T-helper 9 cell (primary cell): Measurements from ENCODE around the gene KIF3C.
"Not testable (repeated sequence)": the region's sequence is repeated elsewhere in the genome, so short reads cannot be mapped to it uniquely, and the experiment has no call there.

Experiments used
- DNase-seq: peaks from one replicate; pipeline ENCODE4 v3.0.0-alpha.2; 2020

Gene KIF3C

GRCh38 chr2:25915411-25915810 is 66.9 kb downstream of the KIF3C start:
- not testable (repeated sequence) for DNase-seq

GRCh38 chr2:25913696-25913973 is 68.7 kb downstream of the KIF3C start:
- not testable (repeated sequence) for DNase-seq

DNA sequence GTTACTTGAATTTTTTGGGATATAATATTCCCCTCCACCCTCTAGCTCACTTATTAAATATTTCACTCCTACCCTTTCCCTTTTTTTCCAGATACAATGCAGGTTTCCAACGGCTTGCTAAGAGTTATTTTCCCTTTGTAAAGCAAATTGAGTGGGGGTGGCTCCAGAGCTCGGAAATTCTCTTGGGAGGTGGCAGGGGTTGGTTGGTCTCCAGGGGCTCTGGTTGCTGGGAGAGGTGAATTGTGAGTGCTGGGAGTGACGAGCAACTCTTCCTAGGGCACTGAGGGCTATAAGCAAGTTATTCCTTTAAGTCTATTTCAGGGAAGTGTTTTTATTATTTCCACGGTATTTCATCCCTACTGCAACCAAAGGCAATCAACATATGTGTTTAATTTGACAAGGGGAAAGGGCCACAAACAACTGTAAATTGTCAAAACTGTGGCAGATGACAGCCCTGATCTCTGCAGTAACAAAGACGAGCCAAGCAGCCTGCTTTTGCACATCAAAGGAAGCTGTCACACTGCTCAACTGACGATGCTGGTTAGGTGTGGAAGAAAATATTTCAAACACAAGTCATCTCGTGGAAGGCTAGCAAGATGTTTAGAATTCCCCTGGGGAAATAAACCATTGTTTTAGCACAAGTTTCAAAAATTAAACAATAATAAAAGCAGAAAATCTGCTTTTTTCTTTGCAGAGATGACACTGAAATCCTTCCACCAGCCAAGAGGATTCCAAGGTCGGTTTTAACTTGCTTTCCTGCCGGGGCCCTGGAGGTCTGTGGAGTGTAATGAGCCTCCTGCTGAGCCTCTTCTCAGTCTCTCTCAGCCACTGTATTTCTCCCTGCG is 69.2 kb downstream of the KIF3C start:
- DNase-seq = no peak

DNA sequence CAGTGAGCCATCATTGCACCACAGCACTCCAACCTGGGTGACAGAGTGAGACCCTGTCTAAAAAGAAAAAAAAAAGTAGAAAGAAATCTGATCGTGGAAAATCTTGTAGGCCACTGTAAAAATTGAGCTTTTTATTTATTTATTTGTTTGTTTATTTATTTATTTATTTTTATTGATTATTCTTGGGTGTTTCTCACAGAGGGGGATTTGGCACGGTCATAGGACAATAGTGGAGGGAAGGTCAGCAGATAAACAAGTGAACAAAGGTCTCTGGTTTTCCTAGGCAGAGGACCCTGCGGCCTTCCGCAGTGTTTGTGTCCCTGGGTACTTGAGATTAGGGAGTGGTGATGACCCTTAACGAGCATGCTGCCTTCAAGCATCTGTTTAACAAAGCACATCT is 72.7 kb downstream of the KIF3C start:
- not testable (repeated sequence) for DNase-seq

DNA sequence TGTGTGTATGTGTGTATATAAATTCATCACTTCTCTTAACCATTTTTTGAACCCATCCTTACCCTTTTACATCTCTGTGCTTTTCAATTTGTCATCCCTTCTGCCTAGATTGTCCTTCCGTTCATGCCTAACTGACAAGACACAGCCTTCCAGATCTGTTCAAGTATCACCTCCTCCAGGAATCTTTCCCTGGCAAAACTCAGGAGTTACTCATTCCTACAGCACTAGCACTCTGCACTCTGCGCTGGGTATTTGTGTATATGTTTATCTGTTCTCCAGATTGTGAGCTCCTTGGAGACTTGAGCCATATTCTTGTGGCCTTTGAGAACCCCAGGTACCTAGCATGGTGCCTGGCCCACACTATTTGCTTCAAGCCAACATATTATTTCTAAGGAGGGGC is 77.2 kb downstream of the KIF3C start:
- DNase-seq = no peak

- no peak for DNase-seq
Observed at GRCh38 chr2:25903216-25903776, 79.0 kb downstream of the KIF3C start.

- no peak for DNase-seq
Observed at GRCh38 chr2:25899404-25899970, 82.8 kb downstream of the KIF3C start.

DNA sequence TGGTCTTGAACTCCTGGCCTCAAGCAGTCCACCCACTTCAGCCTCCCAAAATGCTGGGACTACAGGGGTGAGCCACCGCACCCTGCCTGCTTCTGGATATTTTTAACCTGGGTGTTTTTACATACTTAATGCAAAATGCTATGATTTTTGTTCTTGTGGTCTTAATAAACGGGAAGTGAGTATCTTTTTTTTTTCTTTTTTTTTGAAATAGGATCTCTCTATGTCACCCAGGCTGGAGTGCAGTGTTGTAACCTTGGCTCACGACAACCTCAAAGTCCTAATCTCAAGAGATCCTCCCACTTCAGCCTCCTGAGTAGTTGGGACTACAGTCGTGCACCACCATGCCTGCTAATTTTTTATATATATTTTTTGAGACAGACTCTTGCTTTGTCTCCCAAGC is 84.8 kb downstream of the KIF3C start:
- no peak for DNase-seq

GRCh38 chr2:25896308-25896707 is 86.0 kb downstream of the KIF3C start:
- DNase-seq = not testable (repeated sequence)

DNA sequence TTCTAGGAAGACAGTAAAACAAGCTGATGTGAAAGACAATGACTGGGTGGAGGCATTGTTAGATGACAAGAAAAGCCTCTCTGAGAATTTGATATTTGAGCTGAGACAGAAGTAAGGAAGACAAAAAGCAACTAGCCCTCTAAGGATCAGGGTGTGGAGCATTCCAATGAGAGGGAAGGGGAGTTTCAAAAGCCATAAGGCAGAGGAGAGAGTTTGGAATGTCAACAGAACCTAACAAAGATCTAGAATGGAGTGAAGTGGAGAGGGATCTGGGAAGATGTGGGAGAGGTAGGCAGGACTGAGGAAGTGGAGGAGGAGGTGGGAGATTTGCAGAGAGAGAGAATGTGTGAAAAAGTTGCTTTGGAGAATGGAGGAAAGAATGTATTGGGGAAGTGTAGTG is 86.7 kb downstream of the KIF3C start:
- DNase-seq = no peak

GRCh38 chr2:25895018-25895417 is 87.3 kb downstream of the KIF3C start:
- no peak for DNase-seq

- DNase-seq = no peak
Observed at GRCh38 chr2:25894135-25894830, 88.0 kb downstream of the KIF3C start.

DNA sequence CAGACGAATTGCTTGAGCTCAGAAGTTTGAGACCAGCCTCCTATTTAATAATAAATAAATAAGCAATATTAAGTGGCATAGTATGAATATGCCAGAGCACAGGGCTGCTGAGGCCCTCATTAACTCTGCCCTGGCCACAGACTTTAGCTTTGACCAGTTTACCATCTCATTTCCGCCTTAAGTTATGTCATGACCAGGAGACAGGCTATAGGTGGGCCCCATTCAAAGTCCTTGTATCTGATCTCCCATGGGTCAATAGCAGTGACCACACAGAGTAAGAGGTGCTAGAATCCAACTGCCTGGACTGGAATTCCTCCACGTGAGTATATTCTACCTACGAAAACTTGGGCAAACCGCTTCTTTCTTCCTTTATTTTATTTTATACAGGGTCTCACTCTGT is 90.6 kb downstream of the KIF3C start:
- DNase-seq = no peak

- no peak for DNase-seq
Observed at GRCh38 chr2:25887624-25888242, 94.6 kb downstream of the KIF3C start.

- DNase-seq = no peak
Observed at GRCh38 chr2:25885933-25886332, 96.4 kb downstream of the KIF3C start.

DNA sequence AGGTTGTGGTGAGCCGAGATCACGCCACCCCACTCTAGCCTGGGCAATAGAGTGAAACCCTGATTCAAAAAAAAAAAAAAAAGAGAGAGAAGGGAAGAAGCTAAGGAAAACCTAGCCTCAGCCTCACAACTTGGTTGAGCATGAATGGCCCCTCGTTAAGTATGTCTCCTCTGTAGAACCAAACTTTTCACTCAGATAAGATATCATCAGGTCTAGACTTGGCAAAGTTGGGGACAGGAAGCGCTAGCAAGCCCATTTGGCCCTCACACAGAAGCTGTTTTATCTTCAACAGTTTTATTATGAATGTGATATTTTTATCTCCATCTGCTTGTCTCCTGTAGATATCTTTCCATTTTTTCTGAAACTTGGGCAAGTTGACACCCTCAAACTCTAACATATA is 100.5 kb downstream of the KIF3C start:
- DNase-seq = no peak

GRCh38 chr2:25879133-25879730 is 103.1 kb downstream of the KIF3C start:
- no peak for DNase-seq

DNA sequence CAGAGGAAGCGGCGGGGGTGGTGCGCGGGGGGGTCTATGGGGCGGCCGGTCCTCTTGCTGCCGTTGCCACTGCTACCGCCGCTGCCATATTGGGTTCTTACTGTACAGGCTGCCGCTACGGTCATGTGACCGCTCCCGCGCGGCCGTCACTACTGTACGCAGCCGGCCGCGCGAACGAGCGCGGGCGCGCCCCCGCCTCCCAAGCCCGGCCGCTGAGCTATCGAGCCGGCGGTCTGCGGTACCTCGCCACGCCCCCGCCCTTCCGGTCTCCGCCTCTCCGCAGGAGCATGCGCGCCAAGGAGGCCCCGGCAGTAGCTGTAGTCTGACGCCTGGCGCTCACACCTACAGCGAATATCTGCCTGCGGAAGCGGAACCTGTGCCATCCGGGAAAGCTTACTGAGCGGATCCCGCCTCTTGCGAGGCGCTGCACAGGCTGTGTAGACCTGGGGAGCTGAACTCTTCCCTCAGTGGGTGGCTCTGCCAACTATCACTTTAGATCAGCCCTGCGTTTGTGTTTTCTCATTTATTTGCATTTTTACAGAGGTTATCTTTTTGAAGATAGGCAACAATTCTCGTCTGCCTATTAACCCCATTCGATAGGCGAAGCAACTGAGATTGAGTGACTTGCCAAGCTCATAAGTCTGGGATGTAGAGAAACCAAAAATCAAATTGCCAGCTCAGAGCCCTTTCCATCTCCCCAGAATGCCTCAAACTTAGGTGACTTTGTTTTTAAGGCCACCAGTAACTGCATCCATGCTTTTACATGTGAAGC is 103.8 kb downstream of the KIF3C start, which contains the start of gene ASXL2:
TSS of gene ASXL2 (minus strand) at position 127 of the 772 bp plus-strand sequence. CDS start 265 bp downstream, outside the sequence.
- DNase-seq = peak; percentile 92

DNA sequence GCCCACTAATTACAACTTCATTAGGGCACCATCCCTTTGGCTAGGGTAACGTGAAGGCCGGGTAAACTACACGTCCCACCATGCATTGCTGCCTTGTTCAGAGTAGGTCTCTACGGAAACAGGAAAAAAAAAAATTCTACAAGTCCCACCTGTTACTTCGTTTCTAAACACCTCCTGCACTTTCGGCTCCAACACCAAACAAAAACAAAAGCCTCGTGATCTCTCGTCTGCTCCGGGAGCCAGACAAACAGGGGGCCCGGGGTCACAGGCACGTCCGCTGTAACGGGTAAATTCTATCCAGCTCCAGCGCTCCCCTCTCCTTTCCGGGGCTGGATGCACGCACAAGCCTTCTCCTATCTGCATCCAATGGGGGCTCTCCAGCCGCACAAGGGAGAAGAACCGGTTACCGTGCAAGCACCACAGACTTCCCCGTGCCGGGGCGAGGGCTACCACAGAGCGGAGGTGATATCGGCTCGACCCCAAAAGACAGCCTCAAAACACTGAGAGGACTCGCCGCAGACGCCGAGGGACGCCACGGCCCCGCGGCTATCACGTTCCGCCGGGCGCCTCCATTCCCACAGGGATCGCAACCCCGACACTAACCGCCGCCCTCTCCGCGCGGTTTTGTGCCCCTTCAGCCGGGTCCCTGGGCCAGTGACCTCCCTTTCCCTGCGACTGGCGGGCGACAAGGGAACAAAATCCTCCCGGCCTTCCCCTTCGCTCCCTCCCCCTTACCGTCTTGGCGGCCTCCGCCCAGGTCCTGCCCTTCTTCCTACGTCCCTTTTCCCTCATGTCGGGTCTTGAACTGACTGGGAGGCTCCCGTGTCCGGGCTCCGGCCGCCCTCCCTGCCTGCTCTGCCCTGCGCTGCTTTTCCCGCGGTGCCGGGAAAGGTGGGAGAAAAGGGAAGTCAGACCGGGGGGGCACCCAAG is 104.6 kb downstream of the KIF3C start:
- peak; percentile 39 for DNase-seq
